GM12892 (cell line): ENCODE results near the gene USO1. TPM values are rescaled to one million over a fixed set of nuclear protein-coding genes. Genes with fewer than 3 reads are reported as not detected.
"Not testable (repeated sequence)": the region's sequence is repeated elsewhere in the genome, so short reads cannot be mapped to it uniquely, and the experiment has no call there.

Source experiments
- DNase-seq: peaks from one replicate; pipeline ENCODE4 v3.0.0; 2011; ENCODE audit not compliant: insufficient read length
- FAIRE-seq: peaks from 2 replicates; lab custom pipeline; 2011; peaks lifted over from hg19 to GRCh38; lab: Jason Lieb, UNC
- POLR2A ChIP-seq: IDR thresholded peaks from 2 replicates; pipeline ENCODE4 v1.6.1; 2011; ENCODE audit warnings: low read depth, low read length, control low read depth
- POLR2AphosphoS5 ChIP-seq: IDR thresholded peaks from 2 replicates; pipeline ENCODE4 v1.6.1; 2011; ENCODE audit warnings: low read depth, low read length, control low read depth
- TAF1 ChIP-seq: IDR thresholded peaks from 2 replicates; pipeline ENCODE4 v1.6.1; 2011; ENCODE audit warnings: low read depth, mild to moderate bottlenecking, control low read depth, low read length, borderline replicate concordance
- polyA plus RNA-seq: library from polyadenylated mRNA; unstranded; fragments of >200 nt; gene quantifications from one replicate; pipeline ENCODE4 v1.2.1, GENCODE V29; 2012; ENCODE audit warnings: missing spikeins, inconsistent platforms; ENCODE audit not compliant: missing spikeins

Gene USO1
- polyA plus RNA-seq = 52.1 TPM

GRCh38 chr4:75724066-75724866, at the start of gene USO1:
TSS of gene USO1 (plus strand) at chr4:75724577. CDS start at chr4:75724820, 243 bp downstream.
- peak; percentile 79 for DNase-seq
- peak; percentile 99 for FAIRE-seq
- TF ChIP-seq POLR2AphosphoS5 (peak; percentile 94), POLR2A (peak; percentile 95), TAF1 (peak; percentile 92)

- no peak for DNase-seq
- TF ChIP-seq TAF1 (no peak), POLR2AphosphoS5 (no peak)
- FAIRE-seq = no peak
Observed at GRCh38 chr4:75675004-75675531, 49.3 kb upstream of the USO1 start.

- FAIRE-seq (no peak), DNase-seq (no peak)
- TF ChIP-seq POLR2A (no peak), POLR2AphosphoS5 (no peak)
Observed at GRCh38 chr4:75678473-75678872, 45.9 kb upstream of the USO1 start.

GRCh38 chr4:75678965-75679364, 45.4 kb upstream of the USO1 start:
- no peak for TF ChIP-seq TAF1
- TF ChIP-seq POLR2AphosphoS5 = no peak
- no peak for TF ChIP-seq POLR2A
- DNase-seq = no peak
- FAIRE-seq = no peak

GRCh38 chr4:75679876-75680575, 44.4 kb upstream of the USO1 start:
- no peak for FAIRE-seq
- TF ChIP-seq POLR2A = no peak
- TF ChIP-seq POLR2AphosphoS5 = no peak
- TF ChIP-seq TAF1 = no peak
- DNase-seq = no peak

GRCh38 chr4:75683482-75684155, 40.8 kb upstream of the USO1 start:
- DNase-seq = no peak
- TF ChIP-seq POLR2AphosphoS5 (no peak), POLR2A (no peak), TAF1 (no peak)
- FAIRE-seq = no peak

- FAIRE-seq (no peak), DNase-seq (no peak)
- TF ChIP-seq POLR2A (no peak), POLR2AphosphoS5 (no peak), TAF1 (no peak)
Observed at GRCh38 chr4:75685546-75686189, 38.7 kb upstream of the USO1 start.

- no peak for TF ChIP-seq POLR2A
- no peak for TF ChIP-seq TAF1
- TF ChIP-seq POLR2AphosphoS5 = no peak
- no peak for FAIRE-seq
- no peak for DNase-seq
Observed at GRCh38 chr4:75686346-75686745, 38.0 kb upstream of the USO1 start.

- DNase-seq, FAIRE-seq: not testable (repeated sequence)
Observed at GRCh38 chr4:75687125-75687524, 37.3 kb upstream of the USO1 start.

GRCh38 chr4:75692066-75692465, 32.3 kb upstream of the USO1 start:
- DNase-seq, FAIRE-seq: not testable (repeated sequence)

- TF ChIP-seq POLR2A (no peak), POLR2AphosphoS5 (no peak), TAF1 (no peak)
- peak; percentile 80 for FAIRE-seq
- DNase-seq = no peak
Observed at GRCh38 chr4:75696071-75696470, 28.3 kb upstream of the USO1 start.
